Measurements from ENCODE around the gene JMJD1C.
"Not testable (repeated sequence)": the region's sequence is repeated elsewhere in the genome, so short reads cannot be mapped to it uniquely, and the experiment has no call there.

JMJD1C gene

DNA sequence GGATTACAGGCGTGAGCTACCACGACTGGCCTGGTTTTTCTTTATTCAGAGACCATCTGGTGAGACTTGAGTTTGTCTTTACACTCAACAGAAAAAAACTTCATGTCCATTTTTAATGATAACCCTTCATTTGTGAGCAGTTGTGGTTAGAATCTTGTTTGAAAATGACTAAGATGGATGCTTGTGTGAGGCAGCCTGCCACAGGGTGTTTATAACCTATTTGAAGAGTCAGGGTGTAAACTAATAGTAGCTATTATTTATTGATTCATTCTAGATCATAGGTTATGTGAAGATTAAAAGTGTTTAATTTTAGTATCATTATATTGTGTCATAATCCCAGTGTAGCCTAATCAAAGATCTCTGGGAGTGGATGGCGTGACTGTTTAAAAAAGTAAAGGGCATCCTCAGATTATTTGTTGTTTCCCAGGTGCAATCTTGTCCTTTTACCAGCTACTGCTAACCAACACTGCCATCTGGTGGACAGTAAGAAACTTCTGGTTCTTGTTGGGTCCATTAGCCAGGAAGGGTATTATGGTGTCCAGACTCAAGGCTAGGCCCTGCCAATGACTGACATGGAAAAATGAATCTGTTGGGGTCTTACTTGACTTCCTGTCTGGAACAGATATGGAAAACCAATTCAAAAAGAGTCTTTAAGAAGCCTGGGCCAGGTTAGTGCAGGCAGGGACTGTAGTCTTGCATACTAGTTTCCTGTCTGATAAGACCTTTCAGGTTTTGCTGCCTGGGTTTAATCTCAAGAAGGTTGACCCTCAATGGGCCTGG is 307.7 kb downstream of the JMJD1C start:
- DNase-seq = peak; percentile 27 to 51

DNA sequence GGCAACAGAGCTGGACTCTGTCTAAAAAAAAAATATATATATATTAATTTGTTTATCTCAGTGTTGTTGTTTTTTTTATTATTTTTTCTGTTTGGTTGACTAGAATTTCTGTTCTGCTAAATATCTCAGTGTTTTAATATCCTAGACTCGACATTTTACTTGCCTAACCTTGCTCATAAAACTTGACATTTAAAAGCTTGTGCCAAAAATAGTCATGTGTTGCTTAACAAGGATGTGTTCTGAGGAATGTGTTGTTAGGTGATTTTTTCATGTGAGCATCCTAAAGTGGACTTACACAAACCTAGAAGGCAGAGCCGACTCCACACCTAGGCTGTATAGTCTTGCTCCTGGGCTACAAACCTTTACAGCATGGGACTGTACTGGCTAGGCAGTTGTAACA is 309.5 kb downstream of the JMJD1C start:
- DNase-seq = no peak

DNA sequence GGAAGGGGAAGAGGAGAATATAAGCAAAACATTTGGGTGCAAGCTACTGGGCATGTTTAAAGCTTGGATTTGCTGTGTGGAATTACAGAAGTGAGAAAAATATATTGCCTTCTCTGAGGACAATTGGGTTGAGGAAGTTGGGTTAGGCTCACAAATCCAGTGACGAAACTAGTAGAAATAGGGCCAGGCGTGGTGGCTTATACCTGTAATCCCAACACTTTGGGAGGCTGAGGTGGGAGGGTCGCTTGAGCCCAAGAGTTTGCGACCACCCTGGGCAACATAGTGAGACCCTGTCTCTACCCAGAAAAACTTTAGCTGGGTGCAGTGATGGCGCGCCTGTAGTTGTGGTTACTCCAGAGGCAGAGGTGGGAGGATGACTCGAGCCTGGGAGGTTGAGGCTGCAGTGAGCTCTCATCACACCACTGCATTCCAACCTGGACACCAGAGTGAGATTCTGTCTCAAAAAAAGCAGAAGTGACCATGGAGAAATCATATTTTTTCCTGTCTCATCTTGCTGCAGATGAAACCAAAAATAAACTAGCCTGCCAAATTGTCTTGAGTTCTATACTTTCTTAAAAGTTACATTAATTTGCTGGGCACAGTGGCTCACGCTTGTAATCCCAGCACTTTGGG is 310.3 kb downstream of the JMJD1C start:
- no peak for DNase-seq

DNA sequence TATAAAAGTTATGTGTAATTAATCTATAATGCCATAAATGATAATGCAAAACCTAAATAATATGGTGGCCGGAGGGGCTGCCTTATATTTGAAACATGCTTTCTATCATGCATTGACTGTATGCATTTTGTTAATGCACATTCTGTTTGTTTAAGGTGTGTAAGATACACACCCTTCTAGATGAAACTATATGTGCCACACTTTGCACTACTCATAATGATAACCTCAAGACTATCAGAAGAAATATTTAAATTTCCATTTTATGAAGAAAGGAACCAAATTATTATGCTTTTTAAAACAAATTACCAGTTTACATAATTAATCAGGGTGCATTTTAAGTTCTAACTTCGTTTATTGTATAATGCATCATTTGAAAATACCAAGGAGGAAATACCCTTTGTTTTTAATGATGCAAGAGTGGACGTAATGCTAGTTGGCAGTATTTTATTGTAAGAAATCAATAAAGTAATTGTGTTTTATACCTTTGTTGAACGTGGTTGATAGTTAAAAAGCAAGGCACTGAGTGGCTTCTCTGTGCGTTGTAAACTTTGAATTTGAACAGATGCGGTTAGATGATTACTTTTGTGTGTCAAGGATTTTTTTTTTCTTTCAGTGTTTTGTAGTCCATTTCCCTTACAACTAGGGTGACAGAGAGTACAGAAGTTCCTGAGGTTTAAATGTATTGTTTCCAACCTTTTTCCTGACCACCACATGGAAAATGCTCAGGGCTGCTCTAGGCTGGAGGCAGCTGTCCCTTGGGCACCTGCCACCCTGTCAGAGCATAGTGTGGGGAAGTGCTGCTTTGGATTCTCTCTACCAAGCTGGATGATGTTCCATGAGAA is 311.0 kb downstream of the JMJD1C start:
- no peak for DNase-seq

DNA sequence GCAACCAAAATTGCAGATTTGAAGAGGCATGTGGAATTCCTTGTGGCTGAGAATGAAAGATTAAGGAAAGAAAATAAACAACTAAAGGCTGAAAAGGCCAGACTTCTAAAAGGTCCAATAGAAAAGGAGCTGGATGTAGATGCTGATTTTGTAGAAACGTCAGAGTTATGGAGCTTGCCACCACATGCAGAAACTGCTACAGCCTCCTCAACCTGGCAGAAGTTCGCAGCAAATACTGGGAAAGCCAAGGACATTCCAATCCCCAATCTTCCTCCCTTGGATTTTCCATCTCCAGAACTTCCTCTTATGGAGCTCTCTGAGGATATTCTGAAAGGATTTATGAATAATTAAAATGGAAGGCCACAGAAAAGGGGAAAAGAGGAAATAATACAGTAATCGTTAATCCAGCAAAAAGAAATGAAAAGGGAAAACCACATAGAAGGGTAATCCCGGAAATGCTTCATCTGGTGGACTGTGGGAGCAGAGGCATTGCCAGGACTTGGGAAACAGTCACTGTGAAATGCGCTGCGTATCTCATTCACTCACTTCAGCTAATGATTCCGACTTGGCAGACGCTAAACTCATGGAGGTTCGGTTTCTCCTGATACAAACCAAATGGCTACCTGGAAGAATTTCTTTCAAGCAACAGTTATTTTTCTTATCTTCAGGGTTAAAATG is 311.8 kb downstream of the JMJD1C start:
- DNase-seq = not testable (repeated sequence)

DNA sequence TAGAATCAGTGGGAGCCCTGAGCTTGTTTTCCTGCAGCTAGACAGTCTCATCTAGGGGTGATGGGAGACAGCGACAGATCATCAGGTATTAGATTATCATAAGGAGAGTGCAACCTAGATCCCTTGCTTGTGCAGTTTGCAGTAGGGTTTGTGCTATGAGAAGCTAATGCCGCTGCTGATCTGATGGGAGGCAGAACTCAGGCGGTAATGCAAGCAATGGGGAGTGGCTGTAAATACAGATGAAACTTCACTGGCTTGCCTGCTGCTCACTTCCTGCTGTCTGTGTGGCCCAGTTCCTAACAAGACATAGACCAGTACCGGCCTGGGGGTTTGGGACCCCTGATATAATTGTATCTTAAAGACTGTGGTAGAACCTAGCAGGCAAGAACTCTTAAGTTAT is 315.0 kb downstream of the JMJD1C start:
- no peak for DNase-seq

DNA sequence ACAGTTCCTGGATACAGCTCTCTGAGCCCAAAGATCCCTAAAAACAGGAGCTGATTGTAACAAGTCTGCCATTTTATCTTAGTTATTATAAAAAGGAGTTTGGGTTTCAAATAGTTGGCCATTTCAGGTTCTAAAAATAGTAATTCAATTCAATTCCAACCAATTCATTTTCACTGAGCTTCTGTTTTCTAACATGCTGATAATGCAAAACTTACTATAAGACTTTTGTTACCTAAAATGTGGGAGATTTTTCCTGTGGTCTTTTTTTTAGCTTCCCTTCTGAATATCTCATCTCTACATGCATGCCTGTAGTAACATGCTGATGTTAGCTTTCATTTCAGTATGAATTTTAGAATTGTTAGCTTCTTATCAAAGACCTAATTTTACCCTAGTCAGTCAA is 319.3 kb downstream of the JMJD1C start:
- DNase-seq = no peak

DNA sequence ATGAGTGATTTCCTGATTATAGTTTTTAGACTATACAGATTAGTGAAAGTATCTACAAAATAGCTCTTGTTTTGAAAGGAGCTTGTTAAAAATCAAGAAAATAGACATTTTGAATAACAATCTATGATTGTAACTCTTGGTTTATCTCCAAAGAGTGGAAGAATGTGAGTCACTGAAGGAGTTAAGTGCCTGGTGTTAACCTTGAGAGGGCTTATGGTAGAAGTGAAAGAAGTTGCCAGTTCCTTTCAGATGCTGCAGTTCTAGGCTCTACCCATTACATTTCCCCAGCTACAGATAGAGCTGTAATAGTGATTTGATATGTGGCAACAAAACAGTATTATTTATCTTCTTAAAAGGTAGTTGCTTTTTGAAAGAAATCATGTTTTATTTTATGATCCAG is 320.0 kb downstream of the JMJD1C start:
- no peak for DNase-seq

DNA sequence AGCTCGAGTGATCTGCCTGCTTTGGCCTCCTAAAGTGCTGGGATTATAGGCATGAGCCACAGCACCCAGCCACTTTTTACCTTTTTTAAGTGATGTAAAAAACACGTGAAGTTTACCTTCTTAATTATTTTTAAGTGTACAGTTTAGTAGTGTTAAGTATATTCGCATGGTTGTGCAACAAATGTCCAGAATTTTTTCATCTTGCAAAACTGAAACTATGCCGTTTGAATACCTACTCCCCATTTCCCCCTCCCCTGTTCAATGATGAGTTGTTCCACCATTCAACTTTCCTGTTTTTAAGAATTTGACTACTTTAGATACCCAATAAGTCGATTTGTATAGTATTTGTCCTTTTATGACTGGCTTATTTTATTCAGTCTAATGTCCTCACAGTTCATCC is 321.8 kb downstream of the JMJD1C start:
- DNase-seq = no peak

DNA sequence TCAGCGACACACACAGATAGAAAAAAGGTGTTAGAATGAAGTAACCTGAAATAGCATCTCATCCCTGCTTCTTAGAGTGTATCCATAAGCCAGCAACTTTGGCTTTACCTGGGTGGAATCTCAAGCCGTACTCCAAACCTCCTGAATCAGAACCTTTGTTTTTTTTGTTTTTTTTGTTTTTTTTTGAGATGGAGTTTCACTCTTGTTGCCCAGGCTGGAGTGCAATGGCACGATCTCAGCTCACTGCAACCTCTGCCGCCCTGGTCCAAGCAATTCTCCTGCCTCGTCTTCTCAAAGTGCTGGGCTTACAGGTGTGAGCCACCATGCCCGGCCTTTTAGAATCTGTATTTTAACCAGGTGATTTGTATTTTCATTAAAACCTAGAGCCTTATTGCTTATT is 323.6 kb downstream of the JMJD1C start:
- DNase-seq = no peak

DNA sequence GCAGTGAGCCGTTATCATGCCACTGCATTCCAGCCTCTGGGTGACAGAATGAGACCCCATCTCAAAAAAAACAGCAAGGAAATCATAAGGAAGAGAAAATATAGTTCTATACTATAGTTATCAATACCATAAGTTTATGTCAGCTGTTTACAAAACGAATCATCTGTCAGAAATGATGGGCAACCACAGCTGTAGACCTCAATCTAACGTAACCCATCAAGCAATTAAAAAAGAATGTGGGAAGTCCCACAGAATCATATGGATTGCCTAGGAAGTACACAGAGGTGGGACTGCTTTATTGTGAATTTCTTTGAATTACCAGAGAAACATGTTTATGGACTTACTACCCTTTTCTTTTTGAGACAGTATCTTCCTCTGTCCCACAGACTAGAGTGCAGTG is 325.7 kb downstream of the JMJD1C start:
- DNase-seq = no peak

DNA sequence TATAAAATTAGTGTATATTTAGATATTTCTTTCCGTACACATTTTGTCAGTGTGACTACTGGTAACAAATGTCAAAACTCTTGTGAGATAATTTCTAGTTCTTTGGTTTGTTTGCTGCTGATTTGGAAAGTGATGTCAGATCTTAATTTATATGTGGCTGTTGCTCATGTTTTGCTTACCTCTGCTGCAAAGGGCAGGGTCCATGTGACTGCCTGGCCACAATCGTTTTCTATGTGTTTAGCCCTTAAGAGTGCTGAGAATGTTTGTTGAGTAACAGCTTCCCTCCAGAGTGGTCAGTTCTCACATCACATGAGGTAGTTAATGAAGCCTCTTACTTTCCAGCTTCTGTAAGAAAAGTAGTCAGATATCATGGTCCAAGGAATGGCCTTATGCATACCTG is 328.5 kb downstream of the JMJD1C start:
- no peak for DNase-seq

DNA sequence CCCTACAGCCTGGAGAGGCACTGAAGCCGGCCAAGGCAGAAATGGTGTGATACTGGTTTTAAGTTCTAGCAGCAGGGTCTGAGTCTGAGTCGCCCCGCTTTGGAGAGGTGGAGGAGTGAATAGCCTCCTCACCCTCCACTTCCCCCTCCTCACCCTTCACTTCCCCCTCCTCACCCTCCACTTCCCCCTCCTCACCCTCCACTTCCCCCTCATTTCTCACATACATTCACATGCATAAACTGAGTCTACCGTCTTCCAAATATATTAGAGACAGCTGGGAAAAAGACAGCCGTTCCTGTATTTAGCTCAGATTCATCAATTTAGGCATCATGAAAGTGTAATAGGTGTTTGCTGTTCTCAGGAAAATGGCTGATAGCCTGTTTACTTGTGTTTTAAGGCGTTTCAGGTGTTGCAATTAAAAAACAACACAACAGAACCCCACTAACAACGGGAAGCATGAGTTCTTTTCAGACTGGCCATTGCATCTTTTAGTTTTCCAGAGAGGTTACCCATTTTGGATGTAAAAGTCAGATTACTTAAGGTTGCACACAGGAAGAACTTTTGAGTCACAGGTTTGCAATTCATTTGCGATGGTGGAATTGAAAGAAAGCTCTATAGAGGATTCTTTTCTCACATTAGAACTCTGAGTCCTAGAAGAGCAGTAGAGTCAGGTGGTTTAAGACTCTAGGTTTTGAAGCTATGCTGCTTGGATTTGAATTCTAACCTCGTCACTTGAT is 331.8 kb downstream of the JMJD1C start:
- no peak for DNase-seq

DNA sequence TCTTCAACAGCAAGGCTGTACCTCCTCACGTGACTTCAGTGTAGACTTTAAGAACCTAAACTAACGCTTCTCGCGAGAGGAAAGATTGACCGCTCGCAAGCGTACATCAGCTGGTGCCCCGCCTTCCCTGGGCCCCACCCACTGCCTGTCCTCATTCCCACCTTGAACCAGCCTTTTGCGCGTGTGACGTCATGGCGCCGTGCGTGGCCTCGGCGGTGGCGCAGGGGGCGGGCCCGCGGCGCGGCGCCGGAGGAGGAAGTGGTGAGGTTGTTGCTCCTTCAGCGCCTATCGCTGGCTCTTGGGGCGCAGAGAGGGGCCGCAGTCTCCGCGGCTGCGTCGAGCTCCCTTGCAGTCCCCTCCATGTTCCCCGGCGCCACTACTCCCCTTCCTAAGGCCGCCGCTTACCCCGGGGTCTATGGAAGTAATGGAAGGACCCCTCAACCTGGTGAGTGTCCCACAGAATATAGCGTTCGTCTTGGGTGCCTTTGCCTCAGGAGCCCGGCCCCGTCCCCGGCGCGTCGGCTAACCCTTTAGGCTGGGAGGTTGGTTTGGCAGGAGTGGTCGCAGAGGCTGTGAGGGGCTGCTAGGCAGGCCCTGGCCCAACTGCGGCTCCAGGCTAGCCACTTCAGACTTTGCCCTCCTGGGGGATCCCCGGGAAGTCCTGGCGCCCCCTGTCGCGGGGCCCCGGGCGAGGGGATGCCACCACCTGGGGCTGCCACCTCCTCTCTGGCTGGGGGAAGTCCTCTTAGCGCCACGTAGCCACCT is 332.5 kb downstream of the JMJD1C start, which contains the start of gene NRBF2:
TSS of gene NRBF2 (plus strand) at position 273 of the 765 bp plus-strand sequence. CDS start at position 416, 143 bp downstream.
- DNase-seq = peak; percentile 81 to 91

DNA sequence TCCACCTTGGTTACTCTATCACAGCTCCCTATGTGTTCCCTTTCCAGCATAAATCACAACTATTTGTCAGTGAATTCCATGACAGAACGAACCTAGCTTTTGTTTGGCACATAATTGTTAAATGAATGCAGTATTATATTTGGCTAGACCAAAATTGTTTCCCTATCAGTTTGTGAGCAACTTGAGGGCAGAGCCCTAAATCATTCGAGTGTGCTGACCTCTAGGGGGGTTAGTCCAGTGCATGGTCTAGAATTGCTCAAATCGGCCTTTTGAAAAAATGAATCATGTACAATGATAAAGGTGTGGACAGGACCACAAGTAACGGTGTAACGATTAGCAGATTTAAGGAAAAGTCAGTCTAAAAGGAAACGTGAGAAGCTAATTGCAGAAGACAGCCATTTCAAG is 333.1 kb downstream of the JMJD1C start:
- no peak for DNase-seq

DNA sequence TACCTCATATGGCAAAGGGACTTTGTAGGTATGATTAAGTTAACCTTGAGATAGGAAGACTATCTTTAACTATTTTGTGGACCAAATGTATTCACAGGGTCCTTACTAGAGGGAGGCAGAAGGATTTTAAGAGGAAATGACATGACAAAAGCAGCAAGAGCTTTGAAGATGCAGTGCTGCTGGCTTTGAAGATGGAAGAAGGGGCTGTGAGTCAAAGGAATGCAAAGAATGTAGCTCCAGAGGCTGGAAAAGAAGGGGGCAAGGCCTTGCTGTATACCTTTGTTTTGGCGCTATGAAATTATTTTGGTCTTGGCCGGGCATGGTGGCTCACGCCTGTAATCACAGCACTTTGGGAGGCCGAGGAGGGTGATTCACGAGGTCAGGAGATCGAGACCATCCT is 335.9 kb downstream of the JMJD1C start:
- DNase-seq = no peak

DNA sequence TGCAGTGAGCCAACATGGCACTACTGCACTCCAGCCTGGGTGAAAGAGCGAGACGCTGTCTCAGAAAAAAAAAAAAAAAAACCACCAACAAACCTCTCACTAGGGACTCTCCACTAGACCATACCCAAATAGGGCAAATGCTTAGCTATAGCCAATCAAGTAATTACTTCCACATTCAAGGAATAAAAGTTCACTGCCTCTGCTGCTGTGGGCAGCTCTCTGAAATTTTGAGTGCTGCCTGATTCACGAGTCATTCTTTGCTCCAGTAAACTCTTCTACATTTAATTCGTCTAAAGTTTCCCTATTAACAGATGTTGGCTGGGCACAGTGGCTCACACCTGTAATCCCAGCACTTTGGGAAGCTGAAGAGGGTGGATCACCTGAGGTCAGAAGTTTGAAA is 337.3 kb downstream of the JMJD1C start:
- DNase-seq = no peak

DNA sequence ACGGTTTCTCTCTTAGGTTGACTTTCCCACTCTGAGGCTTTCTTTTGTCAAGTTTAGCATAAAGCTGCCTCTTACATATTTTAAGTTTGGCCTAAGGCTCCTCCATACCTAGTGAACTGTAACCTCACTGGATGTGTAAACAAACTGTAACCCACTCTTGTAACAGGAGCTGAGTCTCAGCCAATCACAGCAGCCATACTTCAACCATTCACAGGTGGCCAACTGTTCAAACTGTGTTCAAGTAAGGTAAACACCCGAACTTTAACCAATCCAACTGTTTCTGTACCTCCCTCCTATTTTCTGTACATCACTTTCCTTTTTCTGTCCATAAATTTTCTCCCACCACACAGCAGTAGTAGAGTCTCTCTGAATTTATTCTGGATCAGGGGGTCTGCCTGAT is 340.3 kb downstream of the JMJD1C start:
- DNase-seq = no peak

DNA sequence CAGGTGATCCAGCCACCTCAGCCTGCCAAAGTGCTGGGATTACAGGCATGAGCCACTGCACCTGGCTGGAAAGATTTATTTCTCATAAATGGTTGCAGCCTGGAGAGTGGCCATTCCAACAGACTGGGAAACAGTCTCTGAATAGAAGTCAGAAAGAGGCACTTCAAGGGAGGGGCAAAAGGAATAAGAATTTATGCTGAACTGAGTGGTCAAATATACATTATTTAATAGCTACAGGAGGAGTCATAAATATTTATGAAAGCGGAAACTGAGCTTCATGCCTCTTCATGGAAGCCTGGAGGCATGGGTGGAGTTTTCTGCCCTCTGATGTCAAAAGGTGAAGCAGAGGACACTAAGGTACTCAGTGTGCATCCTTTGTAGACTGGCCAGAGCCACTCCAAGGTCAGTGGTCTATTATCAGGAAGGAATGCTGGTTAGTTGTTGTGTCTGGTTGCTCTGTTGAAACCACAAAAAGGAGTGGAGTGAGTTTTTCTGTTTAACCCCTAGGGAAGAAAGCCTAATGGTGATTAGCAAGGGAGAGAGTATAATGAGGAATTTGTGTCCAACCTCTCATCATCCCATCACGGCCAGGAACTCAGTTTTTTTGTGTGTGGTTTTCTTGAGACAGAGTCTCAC is 341.9 kb downstream of the JMJD1C start:
- DNase-seq = no peak

DNA sequence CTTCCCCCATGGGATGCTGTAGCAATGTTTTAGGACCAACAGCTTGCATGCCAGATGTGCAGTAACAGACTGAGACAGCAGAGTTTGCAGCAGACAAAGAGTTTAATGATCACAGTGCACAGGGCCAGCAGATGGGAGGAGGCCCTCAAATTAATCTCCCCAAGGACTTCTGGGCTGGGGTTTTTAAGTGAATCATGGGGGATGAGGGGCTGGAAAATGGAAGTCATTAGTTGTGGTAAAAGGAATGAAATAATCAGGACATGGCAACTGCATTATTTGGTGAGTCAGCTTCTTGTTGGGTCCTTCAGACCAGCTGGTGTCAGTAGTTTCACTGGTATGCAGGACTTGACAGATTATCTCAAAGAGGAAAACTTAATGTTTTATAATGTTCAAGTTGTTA is 345.2 kb downstream of the JMJD1C start:
- DNase-seq = no peak

DNA sequence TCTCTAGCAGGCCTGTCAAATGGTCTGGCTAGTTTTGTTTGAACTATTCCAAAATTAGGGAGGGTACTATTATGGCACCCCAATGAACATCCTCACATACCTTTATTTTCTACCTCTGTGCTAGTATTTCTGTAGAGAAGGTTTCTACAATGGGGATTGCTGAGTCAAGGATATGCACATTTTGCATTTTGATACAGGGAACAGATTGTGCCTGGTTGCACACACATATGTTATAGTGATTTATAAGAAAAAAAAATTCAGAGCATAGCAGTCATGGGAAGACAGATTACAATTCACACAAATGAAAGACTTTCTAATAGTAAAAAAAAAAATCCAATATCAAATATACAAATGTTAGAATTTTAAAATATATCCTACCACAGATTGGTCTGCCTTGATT is 346.7 kb downstream of the JMJD1C start:
- no peak for DNase-seq
